ENCODE results near the gene UPK3A.
"Not testable (repeated sequence)": the region's sequence is repeated elsewhere in the genome, so short reads cannot be mapped to it uniquely, and the experiment has no call there.

The UPK3A gene

GRCh38 chr22:45281010-45281409, 3.7 kb upstream of the UPK3A start:
- DNase-seq (ENCODE audit: low spot score), result no peak

DNA sequence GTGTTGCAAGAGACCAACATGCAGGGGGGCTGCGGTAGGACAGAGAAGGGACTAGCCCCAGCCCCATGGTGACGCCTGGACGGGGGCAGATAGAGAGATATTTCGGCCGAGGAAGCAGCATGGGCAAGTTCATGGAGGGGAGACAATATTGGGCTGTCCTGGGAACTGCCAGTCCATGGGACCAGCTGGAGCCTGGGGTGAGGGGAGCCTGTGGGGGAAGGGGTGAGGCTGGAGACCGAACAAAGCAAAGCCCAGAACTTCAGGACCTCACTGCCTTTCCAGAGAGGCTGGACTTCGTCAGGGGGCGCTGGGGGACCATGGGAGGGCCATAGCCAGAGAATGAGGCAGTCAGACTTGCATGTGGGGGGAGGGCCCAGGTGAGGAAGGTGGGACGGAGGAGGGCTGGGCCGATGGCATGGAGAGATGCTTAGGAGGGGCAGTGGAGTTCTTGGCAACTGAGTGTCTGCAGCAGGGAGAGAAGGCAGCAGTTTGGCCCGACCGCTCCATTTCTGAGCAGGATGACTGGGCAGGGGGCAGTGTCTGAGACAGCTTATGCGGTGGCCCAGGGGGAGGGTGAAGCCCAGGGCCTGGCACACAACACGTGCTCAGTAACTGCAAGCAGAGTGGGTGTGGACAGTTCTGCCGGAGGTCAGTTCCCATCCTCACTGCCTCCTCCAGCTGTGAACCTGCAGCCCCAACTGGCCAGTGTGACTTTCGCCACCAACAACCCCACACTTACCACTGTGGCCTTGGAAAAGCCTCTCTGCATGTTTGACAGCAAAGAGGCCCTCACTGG, 712 bp downstream of the UPK3A start:
- peak; percentile 62 for DNase-seq (ENCODE audit: low spot score)

DNA sequence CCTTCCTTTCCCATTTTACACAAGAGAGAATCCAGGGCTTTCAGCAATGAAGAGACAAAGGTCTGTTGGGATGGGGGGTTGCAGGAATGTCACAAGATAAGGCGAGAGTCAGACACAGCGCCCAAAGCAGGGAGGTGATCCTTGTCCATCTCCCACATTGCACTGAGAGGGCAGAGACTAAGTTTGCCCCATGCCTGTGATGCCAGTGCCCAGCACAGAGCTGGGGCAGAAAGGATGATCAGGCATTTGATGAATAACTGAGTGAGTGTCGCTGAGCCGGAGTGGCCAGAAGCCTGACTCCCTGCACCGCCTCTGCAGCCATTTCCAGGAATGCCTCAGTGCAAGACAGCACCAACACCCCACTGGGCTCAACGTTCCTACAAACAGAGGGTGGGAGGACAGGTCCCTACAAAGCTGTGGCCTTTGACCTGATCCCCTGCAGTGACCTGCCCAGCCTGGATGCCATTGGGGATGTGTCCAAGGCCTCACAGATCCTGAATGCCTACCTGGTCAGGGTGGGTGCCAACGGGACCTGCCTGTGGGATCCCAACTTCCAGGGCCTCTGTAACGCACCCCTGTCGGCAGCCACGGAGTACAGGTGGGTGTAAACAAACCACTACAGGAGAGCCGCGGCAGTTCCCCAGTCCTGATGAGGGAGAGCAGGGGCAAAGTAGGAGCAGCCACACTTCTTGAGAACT, 2.3 kb downstream of the UPK3A start:
- no peak for DNase-seq (ENCODE audit: low spot score)

DNA sequence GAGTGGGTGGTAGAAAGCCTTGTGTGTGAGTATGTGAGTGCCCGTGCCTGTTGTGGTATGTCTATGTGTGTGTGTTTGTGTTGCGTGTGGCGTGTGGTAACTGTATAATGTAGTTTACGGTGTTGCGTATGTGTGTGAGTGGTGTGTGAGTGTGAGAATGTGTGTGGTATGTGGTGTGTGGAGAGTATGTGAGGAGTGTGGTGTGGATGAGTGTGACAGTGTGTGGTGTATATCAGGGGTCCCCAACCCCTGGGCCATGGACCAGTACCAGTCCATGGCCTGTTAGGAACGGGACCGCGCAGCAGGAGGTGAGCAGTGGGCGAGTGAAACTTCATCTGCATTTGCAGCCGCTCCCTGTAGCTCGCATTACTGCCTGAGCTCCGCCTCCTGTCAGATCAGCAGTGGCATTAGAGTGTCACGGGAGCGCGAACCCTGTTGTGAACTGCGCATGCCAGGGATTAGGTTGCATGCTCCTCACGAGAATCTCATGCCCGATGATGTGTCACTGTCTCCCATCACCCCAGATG, 5.7 kb downstream of the UPK3A start:
- DNase-seq (ENCODE audit: low spot score), result peak; percentile 72

DNA sequence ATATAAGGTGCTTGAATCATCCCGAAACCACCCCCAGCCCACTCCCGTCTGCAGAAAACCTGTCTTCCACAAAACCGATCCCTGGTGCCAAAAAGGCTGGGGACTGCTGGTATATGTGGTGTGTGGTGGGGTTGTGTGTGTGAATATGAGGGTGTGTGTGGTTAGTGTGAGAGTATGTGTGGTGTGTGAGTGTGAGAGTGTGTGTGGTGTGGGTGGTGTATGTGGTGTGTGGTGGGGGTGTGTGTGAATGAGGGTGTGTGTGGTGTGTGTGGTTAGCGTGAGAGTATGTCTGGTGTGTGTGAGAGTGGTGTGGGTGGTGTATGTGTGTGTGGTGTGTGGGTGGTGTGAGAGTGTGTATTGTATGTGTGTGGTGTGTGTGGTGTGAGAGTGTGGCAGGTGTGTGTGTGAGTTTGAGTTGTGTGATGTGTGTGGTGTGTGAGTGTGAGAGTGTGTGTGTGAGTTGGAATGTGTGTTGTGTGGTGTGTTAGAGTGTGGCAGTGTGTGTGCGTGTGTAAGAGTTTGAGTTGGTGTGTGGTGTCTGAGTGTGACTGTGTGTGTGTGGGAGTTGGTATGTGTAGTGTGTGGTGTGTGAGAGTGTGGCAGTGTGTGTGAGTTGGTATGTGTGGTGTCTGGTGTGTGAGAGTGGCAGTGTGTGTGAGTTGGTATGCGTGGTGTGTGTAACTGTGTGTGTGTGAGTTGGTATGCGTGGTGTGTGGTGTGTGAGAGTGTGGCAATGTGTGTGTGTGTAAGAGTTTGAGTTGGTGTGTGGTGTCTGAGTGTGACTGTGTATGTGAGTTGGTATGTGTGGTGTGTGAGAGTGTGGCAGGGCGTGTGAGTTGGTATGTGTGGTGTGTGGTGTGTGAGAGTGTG, 6.5 kb downstream of the UPK3A start:
- no peak for DNase-seq (ENCODE audit: low spot score)

GRCh38 chr22:45291931-45292290, 7.2 kb downstream of the UPK3A start:
- no peak for DNase-seq (ENCODE audit: low spot score)

DNA sequence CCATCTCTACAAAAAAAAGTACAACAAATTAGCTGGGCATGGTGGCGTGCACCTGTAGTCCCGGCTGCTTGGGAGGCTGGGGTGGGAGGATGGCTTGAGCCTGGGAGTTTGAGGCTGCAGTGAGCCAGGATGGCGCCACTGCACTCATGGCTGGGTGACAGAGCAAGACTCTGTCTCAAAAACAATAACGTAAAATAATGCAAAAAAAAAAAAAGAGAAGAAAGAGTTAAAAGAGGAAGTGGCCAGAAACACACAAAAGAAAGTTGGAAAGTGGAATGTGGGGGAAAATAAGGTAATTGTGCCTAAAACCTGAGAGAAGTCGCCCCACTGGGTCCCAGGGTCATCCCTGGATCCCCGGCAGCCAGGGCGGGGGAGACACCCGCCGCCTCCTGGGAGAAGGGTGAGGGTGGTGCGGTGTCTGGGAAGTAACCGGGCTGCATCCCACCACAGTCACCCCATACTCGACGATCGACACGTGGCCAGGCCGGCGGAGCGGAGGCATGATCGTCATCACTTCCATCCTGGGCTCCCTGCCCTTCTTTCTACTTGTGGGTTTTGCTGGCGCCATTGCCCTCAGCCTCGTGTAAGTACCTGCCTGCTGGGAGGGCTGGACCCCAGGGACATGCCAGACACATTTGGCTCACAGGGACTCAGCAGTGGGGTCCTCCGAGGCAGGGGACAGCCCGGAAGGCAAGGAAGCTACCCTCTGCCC, 8.1 kb downstream of the UPK3A start:
- no peak for DNase-seq (ENCODE audit: low spot score)

DNA sequence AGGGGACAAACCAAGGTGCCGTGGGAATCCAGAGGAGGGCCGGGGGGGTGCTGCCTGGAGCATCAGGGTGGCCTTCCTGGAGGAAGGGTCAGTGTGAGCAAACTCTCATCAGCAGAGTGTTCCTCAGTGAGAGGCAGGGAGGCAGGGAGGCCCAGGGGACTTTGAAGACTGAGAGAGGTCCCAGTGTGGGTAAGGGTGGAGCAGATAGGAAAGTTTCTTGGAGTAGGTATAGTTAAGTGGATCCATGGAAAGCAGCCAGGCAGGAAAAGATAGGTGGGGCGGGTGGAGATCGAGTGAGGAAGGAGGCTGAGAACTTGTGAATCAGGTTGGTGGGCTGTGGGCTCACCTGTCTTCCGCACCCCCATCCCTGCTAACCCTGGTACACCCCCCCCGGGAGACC, 9.3 kb downstream of the UPK3A start:
- no peak for DNase-seq (ENCODE audit: low spot score)

DNA sequence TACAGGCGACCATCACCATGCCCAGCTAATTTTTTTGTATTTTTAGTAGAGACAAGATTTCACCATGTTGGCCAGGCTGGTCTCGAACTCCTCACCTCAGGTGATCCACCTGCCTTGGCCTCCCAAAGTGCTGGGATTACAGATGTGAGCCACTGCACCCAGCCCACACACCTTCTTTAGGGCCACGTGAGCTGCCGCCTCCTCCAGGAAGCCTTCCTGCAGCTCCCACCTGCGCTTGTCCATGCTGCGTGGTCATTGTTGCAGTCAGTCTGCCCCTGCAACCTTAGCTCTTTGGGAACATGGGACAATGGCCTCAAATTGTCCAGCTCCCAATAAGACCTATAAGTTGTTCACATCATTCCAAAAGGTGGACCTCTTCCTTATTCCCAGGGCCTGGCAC, 10.3 kb downstream of the UPK3A start:
- DNase-seq (ENCODE audit: low spot score), result not testable (repeated sequence)

- no peak for DNase-seq (ENCODE audit: low spot score)
Observed at GRCh38 chr22:45295492-45295891, 10.7 kb downstream of the UPK3A start.

DNA sequence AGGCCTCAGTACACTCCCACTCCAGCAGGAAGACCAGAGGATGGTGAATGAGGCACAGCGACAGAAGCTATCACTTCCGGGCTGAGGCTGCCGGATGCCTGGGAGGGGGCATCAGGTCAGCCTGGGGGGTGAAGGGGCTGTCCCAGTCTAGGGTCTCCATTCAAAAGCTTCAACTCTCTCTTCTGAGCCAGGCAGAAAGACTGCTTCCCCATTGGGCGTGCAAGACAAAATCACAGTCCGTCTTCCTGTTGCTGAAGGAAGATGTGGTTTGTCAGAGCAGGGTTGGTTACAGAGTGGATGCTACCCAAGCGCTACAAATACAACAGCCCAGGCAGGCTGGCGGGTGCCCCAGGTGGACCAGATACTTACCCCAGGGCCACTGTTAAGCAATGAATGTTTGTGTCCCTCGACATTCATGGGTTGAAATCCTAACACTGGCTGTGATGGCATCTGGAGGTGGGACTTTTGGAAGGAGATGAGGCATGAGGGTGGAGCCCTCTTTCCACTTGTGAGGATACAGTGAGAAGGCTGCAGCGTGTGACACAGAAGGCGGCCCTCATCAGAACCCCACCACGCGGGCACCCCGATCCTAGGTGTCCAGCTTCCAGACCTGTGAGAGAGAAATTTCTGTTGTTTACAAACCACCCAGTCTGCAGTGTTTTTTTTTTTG, 12.0 kb downstream of the UPK3A start:
- no peak for DNase-seq (ENCODE audit: low spot score)

GRCh38 chr22:45298934-45299505, 14.3 kb downstream of the UPK3A start:
- no peak for DNase-seq (ENCODE audit: low spot score)

DNA sequence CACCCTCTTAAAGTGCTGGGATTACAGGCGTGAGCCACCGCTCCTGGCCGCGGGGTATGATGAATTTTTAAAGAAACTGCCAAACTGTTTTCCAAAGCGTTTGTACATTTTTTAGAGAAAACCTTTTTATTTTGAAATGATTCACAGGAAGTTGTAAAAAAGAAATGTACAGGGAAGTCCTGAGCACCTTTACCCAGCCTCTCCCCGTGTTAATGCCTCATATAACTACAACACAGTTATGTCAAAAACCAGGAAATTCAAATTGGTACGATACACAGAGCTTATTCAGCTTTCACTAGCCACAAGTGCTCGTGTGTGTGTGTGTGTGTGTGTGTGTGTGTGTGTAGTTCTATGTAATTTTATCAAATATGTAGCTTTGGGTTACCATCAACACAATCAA, 18.0 kb downstream of the UPK3A start:
- DNase-seq (ENCODE audit: low spot score), result no peak

DNA sequence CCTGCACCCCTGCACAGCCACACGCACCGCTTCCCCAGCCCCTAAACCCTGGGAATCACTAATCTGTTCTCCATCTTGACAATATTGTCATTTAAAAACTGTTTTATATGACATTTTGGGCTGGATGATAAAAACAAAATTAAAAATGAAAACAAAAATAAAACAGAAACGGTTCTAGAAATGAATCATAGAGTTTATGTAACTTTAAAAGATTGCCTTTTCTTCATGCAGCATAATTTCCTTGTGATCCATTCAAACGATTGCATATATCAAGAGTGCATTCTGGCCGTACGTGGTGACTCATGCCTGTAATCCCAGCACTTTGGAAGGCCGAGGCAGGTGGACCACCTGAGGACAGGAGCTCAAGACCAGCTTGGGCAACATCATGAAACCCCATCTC, 18.4 kb downstream of the UPK3A start:
- DNase-seq (ENCODE audit: low spot score), result no peak

- no peak for DNase-seq (ENCODE audit: low spot score)
Observed at GRCh38 chr22:45304971-45305370, 20.2 kb downstream of the UPK3A start.

GRCh38 chr22:45305456-45306075, 20.8 kb downstream of the UPK3A start:
- no peak for DNase-seq (ENCODE audit: low spot score)

GRCh38 chr22:45306139-45306538, 21.4 kb downstream of the UPK3A start:
- DNase-seq (ENCODE audit: low spot score), result no peak

DNA sequence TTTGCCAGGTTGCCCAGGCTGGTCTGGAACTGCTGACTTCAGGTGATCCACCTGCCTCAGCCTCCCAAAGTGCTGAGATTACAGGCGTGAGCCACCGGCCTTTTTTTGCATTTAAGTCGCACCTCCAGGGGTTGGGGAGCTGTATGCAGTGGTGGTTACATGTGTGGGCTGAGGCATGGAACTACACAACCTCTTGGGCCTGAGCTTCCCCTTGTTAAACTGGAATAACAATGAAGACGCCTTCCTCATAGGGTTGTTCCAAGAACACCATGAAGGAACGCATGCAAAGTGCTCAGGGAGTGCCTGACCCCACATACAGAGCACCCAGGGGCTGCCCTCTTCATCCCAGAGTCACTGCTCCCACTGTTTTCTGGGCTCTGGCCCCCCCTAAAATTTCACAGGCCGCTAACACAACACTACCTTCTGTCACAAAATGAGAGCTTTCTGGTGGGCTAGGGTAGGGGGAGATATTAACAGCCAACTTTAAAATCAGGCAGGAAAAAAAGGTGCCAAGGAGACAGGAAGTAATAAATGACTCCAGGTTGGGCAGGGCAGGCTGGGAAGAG, 23.7 kb downstream of the UPK3A start:
- no peak for DNase-seq (ENCODE audit: low spot score)

DNA sequence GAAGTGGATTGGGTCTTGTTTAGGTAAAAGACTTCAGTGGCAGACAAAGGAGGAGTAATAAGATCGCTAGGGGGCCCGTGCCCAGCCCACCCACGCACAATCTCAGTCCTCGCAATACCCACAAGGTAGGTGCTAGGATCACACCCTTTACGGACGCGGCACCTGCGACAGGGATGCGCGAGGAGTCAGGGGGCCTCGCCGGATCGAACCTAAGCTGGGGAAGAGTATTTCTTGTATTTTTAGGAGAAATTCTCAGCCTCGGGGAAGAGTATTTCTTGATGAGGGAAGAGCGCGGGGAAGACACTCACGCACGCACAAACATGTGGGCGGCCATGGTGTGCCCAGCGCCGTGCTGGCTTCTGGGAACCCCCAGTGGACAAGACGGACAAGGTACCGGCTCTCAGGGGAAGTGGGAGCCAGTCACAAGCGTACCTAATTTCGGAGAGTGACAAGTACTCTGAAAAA, 24.2 kb downstream of the UPK3A start:
- DNase-seq (ENCODE audit: low spot score), result no peak

Measured in ecto neural progenitor cell (in vitro differentiated cells).